IPS DF 6.9 (cell line): ENCODE results near the gene PXN.

Experiments
- DNase-seq: peaks from one replicate; pipeline ENCODE4 v3.0.0-alpha.2; 2013; ENCODE audit warnings: low read depth, low spot score
- H3K27ac ChIP-seq: one replicate; pipeline ENCODE4 v1.5.1; 2013; ENCODE audit warnings: low read length, control low read depth
- H3K27me3 ChIP-seq: 2 replicates; pipeline ENCODE4 v1.6.1; 2013; ENCODE audit warnings: mild to moderate bottlenecking, low read length; ENCODE audit not compliant: control insufficient read depth, insufficient read depth
- H3K36me3 ChIP-seq: 2 replicates; pipeline ENCODE4 v1.6.1; 2013; ENCODE audit warnings: low read length; ENCODE audit not compliant: control insufficient read depth, insufficient read depth
- H3K4me1 ChIP-seq: 2 replicates; pipeline ENCODE4 v1.6.1; 2013; ENCODE audit warnings: low read length; ENCODE audit not compliant: control insufficient read depth, insufficient read depth
- H3K4me3 ChIP-seq: 2 replicates; pipeline ENCODE4 v1.5.1; 2013; ENCODE audit warnings: mild to moderate bottlenecking, low read length
- H3K9me3 ChIP-seq: 2 replicates; pipeline ENCODE4 v1.6.1; 2013; ENCODE audit warnings: low read length, inconsistent platforms; ENCODE audit not compliant: control insufficient read depth, insufficient read depth
- WGBS: extraction: QIAGEN DNeasy Blood & Tissue Kit; methylation state at CpG from one replicate; pipeline ENCODE4 v1.1.7; 2013; ENCODE audit warnings: mixed read lengths, missing lambda C conversion rate; ENCODE audit not compliant: insufficient read length, insufficient coverage; 5-methylcytosine and 5-hydroxymethylcytosine counted together

Gene PXN

DNA sequence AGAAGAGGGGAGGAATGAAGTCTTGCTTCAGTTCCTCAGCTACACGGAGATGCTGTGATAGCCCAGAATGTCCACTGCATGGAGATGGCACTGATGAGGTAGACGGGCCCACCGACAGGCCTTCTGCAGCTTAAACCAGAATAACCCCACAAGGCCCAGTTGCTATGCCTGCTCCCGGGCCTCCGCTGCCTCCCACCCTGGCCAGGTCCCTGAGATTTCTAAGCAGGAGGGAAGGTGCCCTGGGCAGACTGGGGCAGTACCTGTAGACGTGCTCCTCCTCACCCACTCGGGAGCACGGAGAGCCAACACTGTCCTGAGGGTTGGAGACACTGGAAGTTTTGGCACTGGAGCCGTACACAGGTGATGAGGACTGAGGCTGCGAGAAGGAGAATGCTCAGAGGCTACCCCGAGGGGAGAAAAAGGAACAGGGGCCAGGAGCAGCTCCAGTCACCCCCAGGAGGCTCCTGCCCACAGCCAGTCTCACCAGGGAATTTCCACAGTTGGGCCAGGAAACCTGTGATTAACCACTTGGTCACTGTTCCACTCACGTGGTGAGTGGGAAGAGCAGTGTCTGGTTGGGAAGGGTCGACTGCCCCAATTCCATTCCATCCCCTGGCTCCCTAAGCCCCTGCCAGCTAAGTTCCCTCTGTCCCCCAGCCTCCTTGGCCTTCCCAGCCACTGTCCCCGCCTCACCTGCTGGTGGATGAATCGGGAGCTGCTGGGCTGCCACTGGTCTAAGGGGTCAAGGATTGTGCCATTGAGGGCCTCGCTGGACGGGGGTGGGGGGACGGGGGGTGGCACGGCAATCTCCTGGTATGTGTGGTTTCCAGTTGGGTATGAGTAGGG, 41.8 kb downstream of the PXN start:
- Histone ChIP-seq H3K27me3 (no peaks in the 10 kb centered on the region), H3K36me3 (peaks cover 40% of the 10 kb centered on the region), H3K27ac (no peak overlapping the region), H3K4me1 (peaks cover 7% of the 10 kb centered on the region), H3K9me3 (no peaks in the 10 kb centered on the region), H3K4me3 (no peak overlapping the region)
- WGBS = no CpG with 5 or more reads among the region's 19 CpGs
- no peak for DNase-seq

DNA sequence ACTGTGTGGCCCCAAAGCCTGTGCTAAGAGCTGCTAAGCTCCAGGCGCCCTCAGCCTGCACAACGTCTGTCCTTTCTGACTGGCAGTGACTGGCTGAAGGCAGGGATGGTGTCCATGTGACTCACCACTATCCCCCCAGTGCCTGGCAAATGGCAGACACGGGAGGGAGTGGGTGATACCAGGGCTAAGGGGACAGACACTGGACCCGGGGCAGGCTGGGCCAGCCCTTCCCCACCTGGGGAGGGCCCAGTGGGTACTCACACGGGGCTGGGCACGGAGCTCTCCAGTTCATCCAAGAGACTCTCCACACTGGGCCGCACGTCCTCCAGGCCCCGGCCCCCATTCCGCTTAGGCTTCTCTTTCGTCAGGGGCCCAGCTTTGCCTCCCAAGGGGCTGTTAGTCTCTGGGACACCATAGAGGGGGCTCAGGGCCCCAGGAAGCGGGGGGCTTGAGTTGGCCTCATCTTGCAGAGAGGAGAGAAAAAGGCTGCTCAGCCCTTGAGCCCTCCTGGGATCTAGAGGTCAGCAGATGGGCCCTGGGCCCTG, 43.2 kb downstream of the PXN start:
- Histone ChIP-seq H3K4me1 (peaks cover 3% of the 10 kb centered on the region; the same call in 1 of the 2 replicates), H3K4me3 (no peak overlapping the region), H3K27ac (no peak overlapping the region), H3K36me3 (peaks cover 41% of the 10 kb centered on the region), H3K9me3 (no peaks in the 10 kb centered on the region), H3K27me3 (no peaks in the 10 kb centered on the region)
- no CpG with 5 or more reads among the region's 12 CpGs for WGBS
- DNase-seq = no peak

DNA sequence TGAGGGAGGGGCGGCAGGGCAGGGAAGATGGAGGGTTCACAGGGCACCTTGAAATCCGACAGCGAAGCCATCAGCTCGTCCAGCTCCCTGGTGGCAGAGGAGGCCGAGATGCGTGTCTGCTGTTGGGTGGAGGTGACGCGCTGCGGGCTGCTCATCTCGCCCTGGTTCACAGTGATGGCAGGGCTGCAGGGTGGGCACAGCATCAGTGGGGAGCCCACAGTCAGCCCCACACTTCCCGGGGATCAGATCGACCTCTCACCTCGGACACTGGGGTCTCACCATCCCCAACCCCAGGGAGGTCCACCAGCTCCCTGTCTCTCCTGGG, 44.0 kb downstream of the PXN start:
- no CpG with 5 or more reads among the region's 13 CpGs for WGBS
- H3K27me3 ChIP-seq = no peaks in the 10 kb centered on the region
- DNase-seq = no peak
- peaks cover 41% of the 10 kb centered on the region for H3K36me3 ChIP-seq
- no peaks in the 10 kb centered on the region for H3K9me3 ChIP-seq
- peaks cover 3% of the 10 kb centered on the region; the same call in 1 of the 2 replicates for H3K4me1 ChIP-seq
- H3K4me3 ChIP-seq = no peak overlapping the region
- no peak overlapping the region for H3K27ac ChIP-seq

GRCh38 chr12:120220838-120221575, 44.5 kb downstream of the PXN start:
- Histone ChIP-seq H3K4me1 (no peaks in the 10 kb centered on the region; the same call in 1 of the 2 replicates), H3K27ac (no peak overlapping the region), H3K36me3 (peaks cover 41% of the 10 kb centered on the region), H3K27me3 (no peaks in the 10 kb centered on the region), H3K9me3 (no peaks in the 10 kb centered on the region), H3K4me3 (no peak overlapping the region)
- DNase-seq = no peak
- WGBS = no CpG with 5 or more reads among the region's 10 CpGs

DNA sequence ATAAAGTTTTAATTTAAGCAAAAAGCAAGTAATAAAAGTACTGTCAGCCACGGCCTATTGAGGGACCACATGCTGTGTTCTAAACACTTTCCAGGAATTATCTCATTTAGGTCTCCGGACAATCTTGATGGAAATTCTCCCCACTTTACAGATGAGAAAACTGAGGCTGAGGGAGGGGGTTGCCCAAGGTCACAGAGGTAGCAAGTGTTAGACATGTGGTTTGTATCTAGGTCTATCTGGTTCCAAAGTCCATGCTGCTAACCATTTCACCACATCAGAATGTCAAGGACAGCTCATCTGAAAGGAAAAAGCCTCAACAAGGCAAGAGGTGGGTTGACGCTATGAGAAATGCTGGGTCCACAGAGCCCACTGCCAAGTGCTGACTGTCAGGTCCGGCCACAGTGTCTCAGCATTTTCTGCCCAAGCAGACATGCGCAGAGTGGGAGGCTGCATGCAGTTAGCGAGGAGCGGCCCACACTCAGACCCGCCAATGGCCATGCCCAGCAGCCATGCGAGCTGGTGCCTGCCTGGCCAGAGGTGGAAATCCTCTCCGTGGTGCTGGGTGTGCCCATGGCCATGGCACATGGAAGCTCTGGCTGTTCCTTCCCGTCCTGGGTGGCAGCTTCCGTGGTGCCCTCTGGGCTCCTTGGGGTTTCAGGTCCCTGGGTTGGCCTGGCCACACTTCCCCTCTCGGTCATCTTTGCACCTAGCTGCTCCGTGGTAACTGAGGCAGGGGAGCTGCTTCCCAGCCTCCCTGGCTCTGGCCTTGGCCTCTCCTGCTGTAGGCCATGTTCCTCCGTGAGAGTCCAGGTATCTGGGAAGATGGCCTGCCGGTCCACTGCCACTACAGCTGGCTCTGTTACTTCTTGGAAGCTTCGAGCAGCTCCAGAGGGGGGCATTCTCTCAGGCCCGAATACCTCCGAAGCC, 46.6 kb downstream of the PXN start:
- Histone ChIP-seq H3K4me3 (no peak overlapping the region), H3K36me3 (peaks cover 47% of the 10 kb centered on the region)
- no CpG with 5 or more reads among the region's 19 CpGs for WGBS

GRCh38 chr12:120216742-120217605, 48.6 kb downstream of the PXN start:
- whole genome bisulfite sequencing = no CpG with 5 or more reads among the region's 32 CpGs
- Histone ChIP-seq H3K9me3 (no peaks in the 10 kb centered on the region), H3K27me3 (no peaks in the 10 kb centered on the region), H3K4me1 (no peaks in the 10 kb centered on the region), H3K4me3 (no peak overlapping the region), H3K27ac (no peak overlapping the region), H3K36me3 (peaks cover 47% of the 10 kb centered on the region)
- DNase-seq = no peak

More for the DNA sequence above, 46.6 kb downstream of the PXN start:
- DNase-seq = no peak
- Histone ChIP-seq H3K27me3 (no peaks in the 10 kb centered on the region), H3K9me3 (no peaks in the 10 kb centered on the region), H3K27ac (no peak overlapping the region), H3K4me1 (no peaks in the 10 kb centered on the region)

GRCh38 chr12:120215766-120216735, 49.5 kb downstream of the PXN start:
- no CpG with 5 or more reads among the region's 23 CpGs for WGBS
- Histone ChIP-seq H3K36me3 (peaks cover 41% of the 10 kb centered on the region), H3K27me3 (no peaks in the 10 kb centered on the region), H3K4me3 (no peak overlapping the region), H3K4me1 (no peaks in the 10 kb centered on the region), H3K27ac (no peak overlapping the region), H3K9me3 (no peaks in the 10 kb centered on the region)
- DNase-seq = no peak

DNA sequence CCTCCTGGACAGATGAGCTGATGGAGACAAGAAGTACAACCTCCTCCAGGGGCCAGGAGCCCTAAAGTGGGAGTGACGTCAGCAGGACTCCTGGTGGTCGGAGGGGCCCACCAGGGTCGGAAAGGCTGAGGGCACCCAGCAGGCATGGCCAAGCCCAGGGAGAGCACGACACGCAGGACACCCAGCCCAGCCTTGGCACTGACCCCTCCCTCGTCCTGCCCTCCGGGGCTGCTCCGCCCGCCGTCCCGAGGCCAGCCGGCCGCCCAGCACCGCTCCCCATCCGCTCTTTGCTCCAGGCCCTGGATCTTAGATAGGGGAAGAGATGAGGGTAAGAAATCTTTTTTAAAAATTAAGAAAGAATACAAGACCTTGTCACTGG, 50.2 kb downstream of the PXN start:
- H3K4me3 ChIP-seq = no peak overlapping the region
- WGBS = no CpG with 5 or more reads among the region's 15 CpGs
- DNase-seq = no peak
- H3K4me1 ChIP-seq = no peaks in the 10 kb centered on the region
- H3K27me3 ChIP-seq = no peaks in the 10 kb centered on the region
- peaks cover 35% of the 10 kb centered on the region for H3K36me3 ChIP-seq
- no peaks in the 10 kb centered on the region for H3K9me3 ChIP-seq
- H3K27ac ChIP-seq = no peak overlapping the region
